GM12892 (cell line): ENCODE measurements around the gene TTC28.

Experiments
- POLR2A ChIP-seq: IDR thresholded peaks from 2 replicates; pipeline ENCODE4 v1.6.1; 2011; ENCODE audit warnings: low read depth, low read length, control low read depth
- POLR2AphosphoS5 ChIP-seq: IDR thresholded peaks from 2 replicates; pipeline ENCODE4 v1.6.1; 2011; ENCODE audit warnings: low read depth, low read length, control low read depth
- TAF1 ChIP-seq: IDR thresholded peaks from 2 replicates; pipeline ENCODE4 v1.6.1; 2011; ENCODE audit warnings: low read depth, mild to moderate bottlenecking, control low read depth, low read length, borderline replicate concordance

DNA sequence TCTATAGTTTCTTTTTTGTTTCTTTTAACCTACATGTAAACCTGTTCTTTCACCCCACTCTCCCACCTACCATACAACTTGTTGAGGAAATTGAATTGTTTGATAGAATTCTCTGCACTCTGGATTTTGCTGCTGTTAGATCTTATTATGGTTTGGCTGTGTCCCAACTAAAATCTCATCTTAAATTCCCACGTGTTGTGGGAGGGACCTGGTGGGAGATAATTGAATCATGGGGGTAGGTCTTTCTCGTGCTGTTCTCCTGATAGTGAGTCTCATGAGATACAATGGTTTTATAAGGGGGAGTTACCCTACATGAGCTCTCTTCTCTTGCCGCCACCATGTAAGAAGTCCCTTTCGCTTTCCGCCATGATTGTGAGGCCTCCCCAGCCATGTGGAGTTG is 745.6 kb downstream of the TTC28 start:
- TF ChIP-seq POLR2A (no peak), POLR2AphosphoS5 (no peak), TAF1 (no peak)
